WERI-Rb-1 (cell line): ENCODE measurements around the gene NRGN.
"Not testable (repeated sequence)": the region's sequence is repeated elsewhere in the genome, so short reads cannot be mapped to it uniquely, and the experiment has no call there.

Source experiments
- DNase-seq: peaks from one replicate; pipeline ENCODE4 v3.0.0-alpha.2; 2020
- H3K27ac ChIP-seq: fragments of 250-450 bp; sonication (Bioruptor Pico); 2 replicates; pipeline ENCODE4 v1.5.1; 2020; ENCODE audit warnings: mild to moderate bottlenecking, moderate library complexity
- H3K27me3 ChIP-seq: fragments of 250-450 bp; sonication (Bioruptor Pico); 2 replicates; pipeline ENCODE4 v1.5.1; 2021; ENCODE audit warnings: mild to moderate bottlenecking, low read depth, moderate library complexity; ENCODE audit not compliant: insufficient read depth, severe bottlenecking
- H3K36me3 ChIP-seq: fragments of 250-450 bp; sonication (Bioruptor Pico); 2 replicates; pipeline ENCODE4 v1.5.1; 2020; ENCODE audit warnings: mild to moderate bottlenecking, moderate library complexity
- H3K4me3 ChIP-seq: 2 replicates; pipeline ENCODE4 v1.5.1; 2011; ENCODE audit warnings: low read depth, mild to moderate bottlenecking, control low read depth, low read length
- H3K9me3 ChIP-seq: fragments of 250-450 bp; sonication (Bioruptor Pico); 2 replicates; pipeline ENCODE4 v1.5.1; 2021; ENCODE audit warnings: mild to moderate bottlenecking, moderate library complexity; ENCODE audit not compliant: severe bottlenecking
- CTCF ChIP-seq: IDR thresholded peaks from 2 replicates; pipeline ENCODE4 v1.5.1; 2011; ENCODE audit warnings: low read depth, mild to moderate bottlenecking, control low read depth, inconsistent platforms, low read length

The NRGN gene

GRCh38 chr11:124762624-124763155 is 22.9 kb downstream of the NRGN start:
- Histone ChIP-seq H3K4me3 (peak overlapping the region; percentile 78), H3K36me3 (peaks cover 4% of the 10 kb centered on the region), H3K9me3 (no peaks in the 10 kb centered on the region), H3K27ac (peak overlapping the region; percentile 49; the same call in 1 of the 2 replicates), H3K27me3 (no peaks in the 10 kb centered on the region)
- peak; percentile 19; the same call in 1 of the 2 replicates for TF ChIP-seq CTCF
- DNase-seq: peak; percentile 46

- DNase-seq: peak; percentile 90
- Histone ChIP-seq H3K27ac (peak overlapping the region; percentile 49; the same call in 1 of the 2 replicates), H3K27me3 (no peaks in the 10 kb centered on the region), H3K4me3 (peak overlapping the region; percentile 78), H3K9me3 (no peaks in the 10 kb centered on the region), H3K36me3 (peaks cover 6% of the 10 kb centered on the region)
- TF ChIP-seq CTCF: peak; percentile 60
These were observed 23.6 kb downstream of the NRGN start for GRCh38 chr11:124763156-124763947.

GRCh38 chr11:124766156-124766555 is 26.4 kb downstream of the NRGN start:
- no peak overlapping the region for H3K4me3 ChIP-seq
- no peaks in the 10 kb centered on the region for H3K27me3 ChIP-seq
- no peak for TF ChIP-seq CTCF
- H3K27ac ChIP-seq: no peak overlapping the region
- DNase-seq: no peak
- peaks cover 10% of the 10 kb centered on the region for H3K36me3 ChIP-seq
- H3K9me3 ChIP-seq: no peaks in the 10 kb centered on the region

GRCh38 chr11:124768914-124769313 is 29.2 kb downstream of the NRGN start:
- no peaks in the 10 kb centered on the region for H3K9me3 ChIP-seq
- DNase-seq: no peak
- no peak for TF ChIP-seq CTCF
- no peaks in the 10 kb centered on the region for H3K27me3 ChIP-seq
- no peak overlapping the region for H3K4me3 ChIP-seq
- H3K36me3 ChIP-seq: peaks cover 26% of the 10 kb centered on the region
- H3K27ac ChIP-seq: no peak overlapping the region

GRCh38 chr11:124769806-124770774 is 30.3 kb downstream of the NRGN start:
- H3K4me3 ChIP-seq: no peak overlapping the region
- peaks cover 30% of the 10 kb centered on the region for H3K36me3 ChIP-seq
- no peaks in the 10 kb centered on the region for H3K27me3 ChIP-seq
- DNase-seq: no peak
- no peaks in the 10 kb centered on the region for H3K9me3 ChIP-seq
- TF ChIP-seq CTCF: no peak
- H3K27ac ChIP-seq: no peak overlapping the region

- DNase-seq, H3K27ac ChIP-seq, H3K27me3 ChIP-seq, H3K4me3 ChIP-seq, H3K9me3 ChIP-seq: not testable (repeated sequence)
- peaks cover 30% of the 10 kb centered on the region for H3K36me3 ChIP-seq
These were observed 31.2 kb downstream of the NRGN start for GRCh38 chr11:124770959-124771358.
